ENCODE data around the gene TBR1.

TBR1 gene

DNA sequence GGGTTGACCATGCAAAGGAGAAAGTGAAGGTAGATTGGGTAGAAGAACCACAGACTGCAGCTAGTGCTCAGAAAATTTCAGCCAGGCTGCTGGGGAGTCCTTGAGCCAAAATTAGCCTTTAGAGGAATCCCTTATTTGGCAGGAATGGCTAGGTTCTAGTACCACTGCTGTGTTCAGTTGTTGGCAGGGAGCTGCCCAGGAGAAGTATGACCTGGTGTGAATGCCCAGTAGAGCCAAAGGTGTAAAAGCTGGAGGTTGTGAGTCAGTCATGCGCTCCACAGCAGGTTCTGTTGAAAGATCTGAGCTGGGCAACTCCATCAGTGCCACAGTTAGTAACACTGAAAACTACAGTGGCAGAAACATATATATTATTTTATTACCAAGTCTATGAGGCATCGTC, 36.4 kb upstream of the TBR1 start:
- H3K27ac ChIP-seq: no peak overlapping the region
- TF ChIP-seq, protein P1, sequence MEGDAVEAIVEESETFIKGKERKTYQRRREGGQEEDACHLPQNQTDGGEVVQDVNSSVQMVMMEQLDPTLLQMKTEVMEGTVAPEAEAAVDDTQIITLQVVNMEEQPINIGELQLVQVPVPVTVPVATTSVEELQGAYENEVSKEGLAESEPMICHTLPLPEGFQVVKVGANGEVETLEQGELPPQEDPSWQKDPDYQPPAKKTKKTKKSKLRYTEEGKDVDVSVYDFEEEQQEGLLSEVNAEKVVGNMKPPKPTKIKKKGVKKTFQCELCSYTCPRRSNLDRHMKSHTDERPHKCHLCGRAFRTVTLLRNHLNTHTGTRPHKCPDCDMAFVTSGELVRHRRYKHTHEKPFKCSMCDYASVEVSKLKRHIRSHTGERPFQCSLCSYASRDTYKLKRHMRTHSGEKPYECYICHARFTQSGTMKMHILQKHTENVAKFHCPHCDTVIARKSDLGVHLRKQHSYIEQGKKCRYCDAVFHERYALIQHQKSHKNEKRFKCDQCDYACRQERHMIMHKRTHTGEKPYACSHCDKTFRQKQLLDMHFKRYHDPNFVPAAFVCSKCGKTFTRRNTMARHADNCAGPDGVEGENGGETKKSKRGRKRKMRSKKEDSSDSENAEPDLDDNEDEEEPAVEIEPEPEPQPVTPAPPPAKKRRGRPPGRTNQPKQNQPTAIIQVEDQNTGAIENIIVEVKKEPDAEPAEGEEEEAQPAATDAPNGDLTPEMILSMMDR (conservative IDR thresholded peaks at IDR 0.05): no peak
- no peak for TF ChIP-seq ZFX (IDR thresholded peaks at IDR 0.05)

DNA sequence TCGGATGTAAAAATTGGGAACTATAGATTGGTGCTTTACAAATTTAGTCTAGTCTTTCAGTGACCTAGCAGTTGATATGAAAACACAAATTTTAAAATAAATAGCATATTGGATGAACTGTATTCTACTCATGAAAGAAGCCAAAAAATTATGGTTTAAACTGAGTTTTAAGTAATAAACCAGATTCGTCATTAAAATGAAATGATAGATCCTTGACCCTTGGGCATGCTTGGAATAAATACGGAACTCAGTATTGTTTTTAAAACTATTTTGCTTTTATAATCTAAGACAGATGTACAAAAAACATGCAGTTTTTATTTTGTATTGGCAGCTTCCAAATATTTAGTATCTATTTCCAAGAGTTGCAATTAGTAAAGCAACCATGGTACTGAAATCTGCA, 34.6 kb upstream of the TBR1 start:
- H3K27ac ChIP-seq: no peak overlapping the region
- TF ChIP-seq ZFX (IDR thresholded peaks at IDR 0.05): no peak
- TF ChIP-seq, protein P1 (conservative IDR thresholded peaks at IDR 0.05): no peak

DNA sequence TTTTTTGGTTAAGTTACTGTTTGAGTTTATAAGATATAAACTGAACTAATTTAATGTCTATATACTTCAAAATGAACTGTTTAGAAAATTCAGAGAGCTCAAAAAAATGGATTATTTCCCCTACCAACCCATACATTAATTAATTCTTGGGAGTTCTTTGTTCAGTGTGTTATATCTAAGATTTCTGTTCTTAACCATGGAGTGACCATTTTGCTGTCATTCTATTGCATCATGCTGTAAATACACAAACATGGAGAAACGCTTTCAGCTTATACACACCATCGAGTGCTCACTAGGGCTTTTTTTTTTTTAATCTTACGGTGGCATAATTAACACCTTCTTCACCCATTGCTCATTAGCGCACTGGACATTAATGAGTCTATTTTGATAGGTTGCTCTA, 33.4 kb upstream of the TBR1 start:
- TF ChIP-seq ZFX (IDR thresholded peaks at IDR 0.05): no peak
- TF ChIP-seq, protein P1 (conservative IDR thresholded peaks at IDR 0.05): no peak
- no peak overlapping the region for H3K27ac ChIP-seq

DNA sequence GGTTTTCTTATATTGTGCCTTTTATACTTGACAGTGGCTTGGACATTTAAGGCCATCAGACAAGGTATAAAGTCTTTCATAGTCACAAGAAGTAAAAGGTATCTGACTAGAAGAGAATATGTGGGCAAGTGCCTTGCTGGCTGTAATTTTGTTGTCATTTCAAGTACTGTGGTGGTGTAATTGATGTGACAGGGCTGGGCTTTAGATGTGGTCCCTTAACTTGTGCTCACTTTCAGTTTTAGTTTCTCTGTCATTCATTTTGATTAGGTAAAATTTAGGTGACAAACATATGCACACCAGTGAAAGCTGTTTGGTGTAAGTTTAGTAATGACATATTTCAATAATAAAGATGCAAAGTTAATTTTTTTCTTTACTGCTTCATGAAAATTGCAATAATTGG, 31.2 kb upstream of the TBR1 start:
- H3K27ac ChIP-seq: no peak overlapping the region

DNA sequence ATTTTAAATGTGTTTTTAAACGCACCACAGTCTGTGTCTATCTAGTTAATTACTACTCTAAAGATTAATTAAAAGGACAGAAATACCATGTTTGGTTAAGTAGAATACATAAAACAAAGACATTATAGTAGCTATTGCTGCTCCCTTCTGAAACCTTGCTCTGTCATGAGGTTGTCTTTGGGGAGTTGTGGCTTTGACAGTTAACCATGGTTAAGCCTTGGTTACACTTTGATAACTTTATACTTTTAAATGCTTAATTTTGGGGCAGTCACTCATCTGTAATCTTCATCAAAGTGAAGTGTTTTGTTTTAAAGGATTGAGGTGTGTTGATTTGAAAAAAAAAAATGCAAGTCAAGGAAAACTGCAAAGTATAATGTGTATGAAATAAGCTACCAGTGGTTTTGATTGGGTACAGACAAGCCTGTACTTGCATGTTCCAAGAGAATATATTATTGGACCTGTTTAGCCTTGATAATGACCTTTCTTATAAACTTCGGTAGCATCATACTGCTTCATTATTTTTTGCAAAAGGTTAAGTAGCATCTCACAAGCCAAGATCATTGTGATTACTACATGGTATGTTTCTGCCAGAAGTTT, 29.8 kb upstream of the TBR1 start:
- no peak overlapping the region for H3K27ac ChIP-seq
- no peak for TF ChIP-seq ZFX (IDR thresholded peaks at IDR 0.05)
- TF ChIP-seq, protein P1 (conservative IDR thresholded peaks at IDR 0.05): no peak

More for the DNA sequence above, 31.2 kb upstream of the TBR1 start:
- TF ChIP-seq ZFX (IDR thresholded peaks at IDR 0.05): no peak
- TF ChIP-seq, protein P1 (conservative IDR thresholded peaks at IDR 0.05): no peak

DNA sequence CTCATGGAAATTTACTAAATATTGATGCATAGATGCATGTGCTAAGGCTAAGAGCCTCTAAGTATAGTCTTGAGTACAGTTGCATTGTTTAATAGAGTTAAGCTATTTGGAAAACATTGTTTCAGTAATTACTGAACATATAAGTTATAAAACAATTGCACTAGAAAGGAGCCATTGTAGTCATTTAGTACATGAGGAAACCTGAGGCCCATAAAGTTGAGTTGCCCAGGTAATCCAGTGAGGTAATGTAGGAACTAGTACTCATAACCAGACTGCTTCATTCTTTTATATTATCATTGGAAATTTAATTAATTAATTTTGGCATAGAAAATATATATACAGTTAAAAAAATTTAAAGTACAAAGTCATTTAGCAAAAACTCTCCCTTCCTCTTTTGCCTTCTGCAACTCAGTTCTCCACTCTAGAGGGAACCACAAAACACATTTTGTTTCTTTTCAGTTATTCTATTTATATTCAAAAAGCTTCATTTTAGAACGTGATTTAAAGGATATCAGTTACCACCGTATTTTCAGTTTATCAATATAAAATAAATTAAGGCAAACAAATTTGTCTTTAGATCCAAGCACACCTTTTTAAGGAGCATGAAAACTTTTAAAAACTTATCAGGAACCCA, 27.8 kb upstream of the TBR1 start:
- H3K27ac ChIP-seq: no peak overlapping the region

More for the DNA sequence above, 27.8 kb upstream of the TBR1 start:
- no peak for TF ChIP-seq ZFX (IDR thresholded peaks at IDR 0.05)
- TF ChIP-seq, protein P1 (conservative IDR thresholded peaks at IDR 0.05): no peak
